Gastroesophageal sphincter (tissue), 4 donors: ENCODE measurements around the gene ODC1. TPM values are rescaled to one million over a fixed set of nuclear protein-coding genes. Genes with fewer than 3 reads are reported as not detected.
"Not testable (repeated sequence)": the region's sequence is repeated elsewhere in the genome, so short reads cannot be mapped to it uniquely, and the experiment has no call there.

ENCODE experiments used
- ATAC-seq: fragments of 150-250 bp; one replicate; pipeline ENCODE4 v1.9.1; 2016; ENCODE audit warnings: mild to moderate bottlenecking, moderate library complexity
- H3K27ac ChIP-seq, 4 donors: fragments of 200-600 bp; sonication (generic) in 3 of 4; 1 replicate in 3 of 4; 2 replicates in 1 of 4; pipeline ENCODE4 v1.5.1; 2016 to 2019
- H3K27me3 ChIP-seq: fragments of 200-600 bp; sonication (generic); one replicate; pipeline ENCODE4 v1.5.1; 2019
- H3K36me3 ChIP-seq, 2 donors: fragments of 200-600 bp; sonication (generic); one replicate each; pipeline ENCODE4 v1.5.1; 2019; ENCODE audit warnings: control low read depth in 1 of 2
- H3K4me1 ChIP-seq, 3 donors: fragments of 200-600 bp; sonication (generic); 1 replicate in 2 of 3; 2 replicates in 1 of 3; pipeline ENCODE4 v1.5.1; 2016 to 2019; ENCODE audit warnings: control low read depth in 2 of 3
- H3K4me3 ChIP-seq, 2 donors: fragments of 200-600 bp; sonication (generic); one replicate each; pipeline ENCODE4 v1.5.1; 2019; ENCODE audit warnings: mild to moderate bottlenecking in 1 of 2, moderate library complexity in 1 of 2
- H3K9me3 ChIP-seq, 3 donors: fragments of 200-600 bp; sonication (generic); one replicate each; pipeline ENCODE4 v1.5.1; 2017 to 2019; ENCODE audit warnings: control low read depth in 2 of 3
- EP300 ChIP-seq: sonication (generic); formaldehyde crosslinking; IDR thresholded peaks from one replicate; pipeline ENCODE4 v1.6.1; 2017; ENCODE audit warnings: antibody characterized with exemption, mild to moderate bottlenecking
- POLR2A ChIP-seq, 2 donors: fragments of 450-650 bp; IDR thresholded peaks; one replicate each; pipeline ENCODE4 v1.6.1; 2017; ENCODE audit warnings: antibody characterized with exemption in 2 of 2, mild to moderate bottlenecking in 2 of 2, moderate library complexity in 1 of 2
- POLR2AphosphoS5 ChIP-seq: sonication (generic); formaldehyde crosslinking; IDR thresholded peaks from one replicate; pipeline ENCODE4 v1.6.1; 2017; ENCODE audit warnings: antibody characterized with exemption
- whole genome bisulfite sequencing, 2 donors: methylation state at CpG; one replicate each; pipeline ENCODE4 v1.1.5; 2018; ENCODE audit warnings: low coverage in 1 of 2; 5-methylcytosine and 5-hydroxymethylcytosine counted together
- total RNA-seq, 4 donors: library from RNA; depleted of rRNA; stranded (reverse); fragments of >200 nt; gene quantifications; one replicate each; pipeline ENCODE4 v1.1.0, GENCODE V29; 2016
- TF ChIP-seq, protein P1 (sequence below), 4 experiments: fragments of 200-600 bp in 2 of 4; fragments of 450-650 bp in 2 of 4; sonication (generic) in 1 of 4; IDR thresholded peaks; one replicate each; pipeline ENCODE4 v1.5.1; 2017 to 2019; ENCODE audit warnings: antibody characterized with exemption in 4 of 4, mild to moderate bottlenecking in 2 of 4, moderate library complexity in 2 of 4

The ODC1 gene
- total RNA-seq, 4 donors from 2014 or later = 105 to 199 (median 137) TPM

GRCh38 chr2:10489842-10490555 is 41.9 kb upstream of the ODC1 start:
- peaks cover 44% of the 10 kb centered on the region for H3K27me3 ChIP-seq

DNA sequence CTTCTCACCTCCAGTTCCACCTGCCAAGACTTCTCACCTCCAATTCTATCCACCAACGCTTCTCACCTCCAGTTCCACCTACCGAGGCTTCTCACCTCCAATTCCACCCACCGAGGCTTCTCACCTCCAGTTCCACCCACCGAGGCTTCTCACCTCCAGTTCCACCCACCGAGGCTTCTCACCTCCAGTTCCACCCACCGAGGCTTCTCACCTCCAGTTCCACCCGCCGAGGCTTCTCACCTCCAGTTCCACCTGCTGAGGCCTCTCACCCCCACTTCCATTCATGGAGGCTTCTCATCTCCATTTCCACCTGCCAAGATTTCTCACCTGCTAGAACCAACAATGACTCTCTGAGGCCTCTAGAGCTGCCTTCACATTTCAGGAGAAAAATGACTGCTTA is 40.0 kb upstream of the ODC1 start:
- H3K9me3 ChIP-seq, H3K36me3 ChIP-seq, H3K27ac ChIP-seq, ATAC-seq, H3K4me1 ChIP-seq, H3K4me3 ChIP-seq: not testable (repeated sequence)
- WGBS, 2 donors = 52 to 73% methylated on average over 6 to 8 of the region's 8 CpGs
- H3K27me3 ChIP-seq = peaks cover 50% of the 10 kb centered on the region

More at GRCh38 chr2:10489842-10490555, 41.9 kb upstream of the ODC1 start:
- no peak for TF ChIP-seq POLR2AphosphoS5
- H3K4me1 ChIP-seq = no peaks in the 10 kb centered on the region
- no peaks in the 10 kb centered on the region for H3K36me3 ChIP-seq
- peaks cover 0 to 7% (median 0%) of the 10 kb centered on the region in 3 donors for H3K9me3 ChIP-seq
- H3K4me3 ChIP-seq = no peak overlapping the region
- H3K27ac ChIP-seq = no peak overlapping the region
- ATAC-seq = no peak
- 74 to 92% methylated on average over 2 to 11 of the region's 13 CpGs for WGBS, 2 donors

DNA sequence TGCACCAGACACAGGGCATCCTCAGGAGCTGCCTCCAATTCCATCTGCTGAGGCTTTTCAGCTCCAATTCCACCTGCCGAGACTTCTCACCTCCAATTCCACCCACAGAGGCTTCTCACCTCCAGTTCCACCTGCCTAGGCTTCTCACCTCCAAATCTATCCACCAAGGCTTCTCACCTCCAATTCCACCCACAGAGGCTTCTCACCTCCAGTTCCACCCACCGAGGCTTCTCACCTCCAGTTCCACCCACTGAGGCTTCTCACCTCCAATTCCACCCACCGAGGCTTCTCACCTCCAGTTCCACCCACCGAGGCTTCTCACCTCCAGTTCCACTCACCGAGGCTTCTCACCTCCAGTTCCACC is 39.6 kb upstream of the ODC1 start:
- not testable (repeated sequence) for H3K4me1 ChIP-seq, H3K9me3 ChIP-seq, H3K36me3 ChIP-seq, H3K4me3 ChIP-seq, ATAC-seq, H3K27ac ChIP-seq
- WGBS, 2 donors = 65 to 66% methylated on average over 2 to 5 of the region's 5 CpGs
- peaks cover 51% of the 10 kb centered on the region for H3K27me3 ChIP-seq

GRCh38 chr2:10487081-10487740 is 39.1 kb upstream of the ODC1 start:
- WGBS, 2 donors = 61 to 64% methylated on average over 7 to 8 of the region's 14 CpGs
- no peak for ATAC-seq
- H3K27ac ChIP-seq = no peak overlapping the region

DNA sequence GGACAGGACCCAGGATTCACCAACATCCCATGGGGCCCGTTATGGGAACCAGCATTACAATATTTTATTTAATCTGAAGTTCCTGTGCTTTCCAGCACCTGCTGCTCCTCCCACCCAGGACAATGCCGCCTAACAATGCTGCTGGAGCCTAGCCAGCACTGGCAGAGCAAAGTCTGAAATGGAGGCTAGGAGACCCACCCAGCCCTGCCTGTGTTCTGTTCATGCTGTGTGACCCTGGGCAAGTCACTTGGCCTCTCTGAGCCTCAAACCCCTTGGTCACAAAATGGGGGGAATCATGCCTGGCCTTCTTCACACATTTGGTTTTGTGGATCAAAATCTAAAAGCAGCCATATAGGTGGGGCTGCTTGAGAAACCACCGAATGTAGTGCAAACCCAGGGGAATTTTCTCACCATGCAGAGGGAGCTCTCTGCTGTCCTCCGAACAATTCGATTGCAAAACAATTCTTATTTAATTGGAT is 38.5 kb upstream of the ODC1 start:
- H3K27me3 ChIP-seq = peaks cover 54% of the 10 kb centered on the region
- no peaks in the 10 kb centered on the region for H3K4me1 ChIP-seq
- H3K4me3 ChIP-seq = no peak overlapping the region
- H3K36me3 ChIP-seq = no peaks in the 10 kb centered on the region
- peaks cover 0 to 2% (median 0%) of the 10 kb centered on the region in 3 donors for H3K9me3 ChIP-seq
- no peak overlapping the region for H3K27ac ChIP-seq
- ATAC-seq = no peak
- WGBS, 2 donors = 69% methylated on average over 4 of the region's 5 CpGs
- TF ChIP-seq EP300 = no peak
- no peak for TF ChIP-seq POLR2A (IDR thresholded peaks at IDR 0.05)
- no peak for TF ChIP-seq POLR2AphosphoS5
- TF ChIP-seq, protein P1, sequence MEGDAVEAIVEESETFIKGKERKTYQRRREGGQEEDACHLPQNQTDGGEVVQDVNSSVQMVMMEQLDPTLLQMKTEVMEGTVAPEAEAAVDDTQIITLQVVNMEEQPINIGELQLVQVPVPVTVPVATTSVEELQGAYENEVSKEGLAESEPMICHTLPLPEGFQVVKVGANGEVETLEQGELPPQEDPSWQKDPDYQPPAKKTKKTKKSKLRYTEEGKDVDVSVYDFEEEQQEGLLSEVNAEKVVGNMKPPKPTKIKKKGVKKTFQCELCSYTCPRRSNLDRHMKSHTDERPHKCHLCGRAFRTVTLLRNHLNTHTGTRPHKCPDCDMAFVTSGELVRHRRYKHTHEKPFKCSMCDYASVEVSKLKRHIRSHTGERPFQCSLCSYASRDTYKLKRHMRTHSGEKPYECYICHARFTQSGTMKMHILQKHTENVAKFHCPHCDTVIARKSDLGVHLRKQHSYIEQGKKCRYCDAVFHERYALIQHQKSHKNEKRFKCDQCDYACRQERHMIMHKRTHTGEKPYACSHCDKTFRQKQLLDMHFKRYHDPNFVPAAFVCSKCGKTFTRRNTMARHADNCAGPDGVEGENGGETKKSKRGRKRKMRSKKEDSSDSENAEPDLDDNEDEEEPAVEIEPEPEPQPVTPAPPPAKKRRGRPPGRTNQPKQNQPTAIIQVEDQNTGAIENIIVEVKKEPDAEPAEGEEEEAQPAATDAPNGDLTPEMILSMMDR (IDR thresholded peaks at IDR 0.05) = no peak

More at GRCh38 chr2:10487081-10487740, 39.1 kb upstream of the ODC1 start:
- H3K27me3 ChIP-seq = peaks cover 51% of the 10 kb centered on the region
- peaks cover 0 to 7% (median 0%) of the 10 kb centered on the region in 3 donors for H3K9me3 ChIP-seq
- H3K36me3 ChIP-seq = no peaks in the 10 kb centered on the region
- no peak overlapping the region for H3K4me3 ChIP-seq
- no peaks in the 10 kb centered on the region for H3K4me1 ChIP-seq
- TF ChIP-seq, protein P1 (IDR thresholded peaks at IDR 0.05) = no peak
- no peak for TF ChIP-seq POLR2A (IDR thresholded peaks at IDR 0.05)
- TF ChIP-seq POLR2AphosphoS5 = no peak
- TF ChIP-seq EP300 = no peak

DNA sequence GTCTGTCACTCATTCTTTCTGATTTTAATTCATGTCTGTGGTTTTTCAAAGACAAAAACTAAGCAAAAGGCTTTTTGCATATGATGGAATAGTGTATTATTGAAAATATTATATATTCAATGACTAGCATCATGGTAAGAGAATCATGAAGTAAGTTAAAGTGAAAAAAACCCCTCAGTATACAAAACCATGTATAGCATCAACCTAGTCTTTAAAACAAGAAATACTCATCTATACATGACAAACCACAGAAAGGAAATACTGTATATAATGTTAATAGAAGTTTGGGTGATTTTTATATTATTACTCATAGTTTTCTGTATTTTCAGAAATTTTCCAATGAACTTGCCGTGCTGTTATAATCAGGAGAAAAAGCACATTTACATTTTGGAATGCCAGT is 38.0 kb upstream of the ODC1 start:
- H3K27me3 ChIP-seq = peaks cover 58% of the 10 kb centered on the region
- no peaks in the 10 kb centered on the region for H3K9me3 ChIP-seq
- no peak overlapping the region for H3K4me3 ChIP-seq
- TF ChIP-seq POLR2A (IDR thresholded peaks at IDR 0.05) (no peak), POLR2AphosphoS5 (no peak), EP300 (no peak)
- TF ChIP-seq, protein P1 (IDR thresholded peaks at IDR 0.05) = no peak
- ATAC-seq = no peak
- WGBS, 2 donors = 69 to 87% methylated on average over 1 of the region's 1 CpG
- no peak overlapping the region for H3K27ac ChIP-seq
- no peaks in the 10 kb centered on the region for H3K36me3 ChIP-seq
- no peaks in the 10 kb centered on the region for H3K4me1 ChIP-seq
